ENCODE results near the gene ITGB3. TPM values are rescaled to one million over a fixed set of nuclear protein-coding genes. Genes with fewer than 3 reads are reported as not detected.
A peak's percentile ranks its signal among the peaks of the same experiment; 100 is the strongest.

Gene ITGB3
- total RNA-seq, 1 experiment from 2014 or later = 0.68 TPM

GRCh38 chr17:47220531-47220999, 33.1 kb upstream of the ITGB3 start:
- intact Hi-C loops (cut with micrococcal nuclease; ENCODE audit: unreplicated experiment) = no loop called here
- H3K27me3 Mint-ChIP-seq (ENCODE audit: unreplicated experiment) = no peaks in the 10 kb centered on the region
- CTCF ChIA-PET = interaction anchor here (2.2 kb wide), 1 partner anchor 14 kb away, joined by 4 read pairs; no protein-coding TSS in a partner anchor
- peaks cover 2% of the 10 kb centered on the region for H3K9me3 Mint-ChIP-seq (ENCODE audit: low read depth, unreplicated experiment)
- no TSS peak for BruUV-seq (replicated peaks)
- no peak overlapping the region for H3K4me3 Mint-ChIP-seq (ENCODE audit: low read depth, unreplicated experiment)
- no peak for TF ChIP-seq CTCF (IDR thresholded peaks at IDR 0.05; ENCODE audit: unreplicated experiment)
- DNase-seq = no peak
- H3K4me1 Mint-ChIP-seq (ENCODE audit: low read depth, unreplicated experiment) = peaks cover 33% of the 10 kb centered on the region
- no peaks in the 10 kb centered on the region for H3K36me3 Mint-ChIP-seq (ENCODE audit: insufficient read depth, unreplicated experiment)
- H3K27ac Mint-ChIP-seq (ENCODE audit: unreplicated experiment) = no peak overlapping the region

GRCh38 chr17:47221154-47221553, 32.5 kb upstream of the ITGB3 start:
- intact Hi-C loops (cut with micrococcal nuclease; ENCODE audit: unreplicated experiment) = no loop called here
- no peak overlapping the region for H3K4me3 Mint-ChIP-seq (ENCODE audit: low read depth, unreplicated experiment)

GRCh38 chr17:47222047-47222446, 31.6 kb upstream of the ITGB3 start:
- intact Hi-C loops (cut with micrococcal nuclease; ENCODE audit: unreplicated experiment) = no loop called here
- Mint-ChIP-seq H3K4me1 (ENCODE audit: low read depth, unreplicated experiment) (peaks cover 41% of the 10 kb centered on the region), H3K27me3 (ENCODE audit: unreplicated experiment) (no peaks in the 10 kb centered on the region), H3K4me3 (ENCODE audit: low read depth, unreplicated experiment) (no peak overlapping the region), H3K9me3 (ENCODE audit: low read depth, unreplicated experiment) (peaks cover 2% of the 10 kb centered on the region), H3K36me3 (ENCODE audit: insufficient read depth, unreplicated experiment) (no peaks in the 10 kb centered on the region), H3K27ac (ENCODE audit: unreplicated experiment) (no peak overlapping the region)
- CTCF ChIA-PET = interaction anchor here (0.5 kb wide), 1 partner anchor 87 kb away, joined by 8 read pairs; no protein-coding TSS in a partner anchor
- no peak for DNase-seq
- no TSS peak for BruUV-seq (replicated peaks)
- no peak for TF ChIP-seq CTCF (IDR thresholded peaks at IDR 0.05; ENCODE audit: unreplicated experiment)

More at GRCh38 chr17:47221154-47221553, 32.5 kb upstream of the ITGB3 start:
- TF ChIP-seq CTCF (IDR thresholded peaks at IDR 0.05; ENCODE audit: unreplicated experiment) = no peak
- CTCF ChIA-PET = interaction anchor here (2.2 kb wide), 1 partner anchor 15 kb away, joined by 4 read pairs; no protein-coding TSS in a partner anchor
- Mint-ChIP-seq H3K9me3 (ENCODE audit: low read depth, unreplicated experiment) (peaks cover 2% of the 10 kb centered on the region), H3K4me1 (ENCODE audit: low read depth, unreplicated experiment) (peaks cover 39% of the 10 kb centered on the region), H3K36me3 (ENCODE audit: insufficient read depth, unreplicated experiment) (no peaks in the 10 kb centered on the region), H3K27me3 (ENCODE audit: unreplicated experiment) (no peaks in the 10 kb centered on the region), H3K27ac (ENCODE audit: unreplicated experiment) (no peak overlapping the region)
- BruUV-seq (replicated peaks) = no TSS peak
- no peak for DNase-seq

- no TSS peak for BruUV-seq (replicated peaks)
- peaks cover 2% of the 10 kb centered on the region for H3K9me3 Mint-ChIP-seq (ENCODE audit: low read depth, unreplicated experiment)
- H3K27ac Mint-ChIP-seq (ENCODE audit: unreplicated experiment) = peak overlapping the region; percentile 2
- no peak overlapping the region for H3K4me3 Mint-ChIP-seq (ENCODE audit: low read depth, unreplicated experiment)
- intact Hi-C loops (cut with micrococcal nuclease; ENCODE audit: unreplicated experiment) = no loop called here
- no peak for DNase-seq
- CTCF ChIA-PET = no interaction called here
- no peaks in the 10 kb centered on the region for H3K36me3 Mint-ChIP-seq (ENCODE audit: insufficient read depth, unreplicated experiment)
- peaks cover 41% of the 10 kb centered on the region for H3K4me1 Mint-ChIP-seq (ENCODE audit: low read depth, unreplicated experiment)
- H3K27me3 Mint-ChIP-seq (ENCODE audit: unreplicated experiment) = no peaks in the 10 kb centered on the region
- no peak for TF ChIP-seq CTCF (IDR thresholded peaks at IDR 0.05; ENCODE audit: unreplicated experiment)
Observed at GRCh38 chr17:47223007-47223406, 30.6 kb upstream of the ITGB3 start.
